NCI-H524 (cell line): ENCODE results near the gene NKIRAS1.
"Not testable (repeated sequence)": the region's sequence is repeated elsewhere in the genome, so short reads cannot be mapped to it uniquely, and the experiment has no call there.

Experiments
- DNase-seq, 2 experiments: peaks; one replicate each; lab custom pipeline; 2025; lab: John Stamatoyannopoulos, UW

Gene NKIRAS1

GRCh38 chr3:23869977-23870662, 46.7 kb downstream of the NKIRAS1 start:
- peak in 1 of 2 experiments; percentile 10 for DNase-seq

- no peak for DNase-seq
Measured at GRCh38 chr3:23867838-23868237, 49.0 kb downstream of the NKIRAS1 start.

- DNase-seq = peak in 1 of 2 experiments; percentile 50
Measured at GRCh38 chr3:23867400-23867799, 49.4 kb downstream of the NKIRAS1 start.

- DNase-seq = no peak
Measured at GRCh38 chr3:23865595-23866396, 51.0 kb downstream of the NKIRAS1 start.

- no peak for DNase-seq
Measured at GRCh38 chr3:23864931-23865330, 51.9 kb downstream of the NKIRAS1 start.

GRCh38 chr3:23863060-23863459, 53.7 kb downstream of the NKIRAS1 start:
- no peak for DNase-seq

GRCh38 chr3:23861689-23862088, 55.1 kb downstream of the NKIRAS1 start:
- no peak for DNase-seq

GRCh38 chr3:23859839-23860382, 56.9 kb downstream of the NKIRAS1 start:
- no peak for DNase-seq

GRCh38 chr3:23859012-23859743, 57.6 kb downstream of the NKIRAS1 start:
- DNase-seq = peak in 1 of 2 experiments; percentile 43

- DNase-seq = peak; percentile 15 to 48
Measured at GRCh38 chr3:23856286-23856685, 60.5 kb downstream of the NKIRAS1 start.

GRCh38 chr3:23849462-23849861, 67.3 kb downstream of the NKIRAS1 start:
- not testable (repeated sequence) for DNase-seq

GRCh38 chr3:23845326-23846216, 71.2 kb downstream of the NKIRAS1 start:
- no peak for DNase-seq

GRCh38 chr3:23843869-23844268, 72.9 kb downstream of the NKIRAS1 start:
- DNase-seq = no peak
